Measurements from ENCODE around the gene TMEM271.
"Not testable (repeated sequence)": the region's sequence is repeated elsewhere in the genome, so short reads cannot be mapped to it uniquely, and the experiment has no call there.

Gene TMEM271

DNA sequence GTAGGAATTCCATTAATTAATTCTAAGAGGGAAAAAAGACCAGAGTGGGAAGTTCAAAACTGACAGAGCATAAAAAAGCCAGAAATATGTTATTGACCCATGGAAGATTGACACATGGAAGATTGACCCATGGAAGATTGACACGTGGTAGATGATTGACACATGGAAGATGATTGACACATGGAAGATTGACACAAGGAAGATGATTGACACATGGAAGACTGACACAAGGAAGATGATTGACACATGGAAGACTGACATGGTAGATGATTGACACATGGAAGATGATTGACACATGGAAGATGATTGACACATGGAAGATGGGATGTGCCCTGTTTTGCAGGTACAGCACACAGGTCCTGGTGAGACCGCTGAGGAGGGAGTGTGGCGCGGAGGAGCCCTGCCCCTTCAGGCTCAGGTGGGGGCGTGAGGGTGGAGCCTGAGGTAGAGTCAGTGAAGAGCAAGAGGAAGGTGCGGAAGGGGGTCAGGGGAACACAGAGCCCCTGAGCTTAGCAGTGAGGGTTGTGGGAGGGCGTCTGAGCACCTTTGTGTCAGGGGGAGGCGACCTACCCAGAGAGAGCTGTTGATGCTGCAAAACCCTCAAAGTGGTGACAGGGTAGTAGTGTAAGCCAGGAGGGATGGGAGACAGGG, 33.4 kb upstream of the TMEM271 start:
- DNase-seq (ENCODE audit: low read depth), result no peak

DNA sequence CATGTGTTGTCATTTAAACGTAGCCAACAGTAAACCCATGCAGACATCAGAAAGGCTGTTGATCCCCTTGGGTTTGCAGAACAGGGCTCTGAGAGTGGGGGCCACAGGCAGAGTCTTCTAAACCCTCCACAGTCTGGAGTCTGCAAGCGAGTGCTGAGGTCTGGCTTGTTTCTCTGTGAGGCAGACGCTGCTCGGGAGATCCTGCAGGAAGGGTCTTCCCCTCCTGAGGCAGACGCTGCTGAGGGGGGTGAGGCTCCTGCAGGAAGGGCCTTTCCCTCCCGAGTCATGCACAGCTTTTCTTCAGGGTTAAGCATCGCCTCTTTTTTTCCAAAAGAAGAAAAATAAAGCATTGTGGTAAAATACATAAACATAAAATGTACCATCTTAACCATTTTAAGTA, 32.1 kb upstream of the TMEM271 start:
- DNase-seq (ENCODE audit: low read depth), result no peak

DNA sequence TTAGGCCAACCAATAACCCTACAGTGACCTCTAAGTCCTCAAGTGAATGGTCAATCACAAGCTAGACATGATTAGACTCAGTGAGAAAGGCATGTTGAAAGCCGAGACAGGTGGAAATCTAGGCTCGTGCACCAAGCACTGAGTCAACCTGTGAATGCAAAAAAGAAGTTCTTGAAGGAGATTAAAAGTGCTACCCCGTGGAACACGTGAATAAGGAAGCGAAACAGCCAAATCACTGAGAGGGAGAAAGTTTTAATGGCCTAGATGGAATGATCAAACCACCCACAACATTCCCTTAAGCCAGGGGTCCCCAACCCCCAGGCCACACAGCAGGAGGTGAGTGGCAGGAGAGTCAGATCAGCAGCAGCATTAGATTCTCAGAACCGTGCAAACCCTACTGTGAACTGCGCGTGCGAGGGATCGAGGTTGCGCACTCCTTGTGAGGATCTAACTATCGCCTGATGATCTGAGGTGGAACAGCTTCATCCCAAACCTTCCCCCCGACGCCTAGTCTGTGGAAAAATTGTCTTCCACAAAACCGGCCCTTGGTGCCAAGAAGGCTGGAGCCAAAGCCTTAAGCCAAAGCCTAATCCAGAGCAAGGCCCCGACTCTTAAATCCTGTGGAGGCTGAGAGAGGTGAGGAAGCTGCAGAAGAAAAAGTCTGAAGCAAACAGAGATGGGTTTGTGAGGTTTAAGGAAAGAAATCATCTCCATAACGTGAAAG, 29.8 kb upstream of the TMEM271 start:
- no peak for DNase-seq (ENCODE audit: low read depth)

DNA sequence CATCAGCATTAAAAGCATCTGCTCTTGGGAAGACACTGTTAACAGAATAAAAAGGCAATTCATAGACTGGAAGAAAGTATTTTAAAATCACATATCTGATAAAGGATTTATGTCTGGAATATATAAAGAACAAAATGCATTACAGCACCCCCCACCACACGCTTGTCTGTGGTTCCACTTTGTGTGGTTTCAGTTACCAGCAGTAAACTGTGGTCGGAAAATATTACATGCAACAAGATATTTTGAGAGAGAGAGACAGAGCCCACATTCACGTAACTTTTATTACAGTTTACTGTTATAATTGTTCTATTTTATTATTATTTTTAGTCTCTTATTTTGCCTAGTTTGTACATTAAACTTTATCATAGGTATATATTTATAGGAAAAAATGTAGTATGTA, 28.0 kb upstream of the TMEM271 start:
- no peak for DNase-seq (ENCODE audit: low read depth)

DNA sequence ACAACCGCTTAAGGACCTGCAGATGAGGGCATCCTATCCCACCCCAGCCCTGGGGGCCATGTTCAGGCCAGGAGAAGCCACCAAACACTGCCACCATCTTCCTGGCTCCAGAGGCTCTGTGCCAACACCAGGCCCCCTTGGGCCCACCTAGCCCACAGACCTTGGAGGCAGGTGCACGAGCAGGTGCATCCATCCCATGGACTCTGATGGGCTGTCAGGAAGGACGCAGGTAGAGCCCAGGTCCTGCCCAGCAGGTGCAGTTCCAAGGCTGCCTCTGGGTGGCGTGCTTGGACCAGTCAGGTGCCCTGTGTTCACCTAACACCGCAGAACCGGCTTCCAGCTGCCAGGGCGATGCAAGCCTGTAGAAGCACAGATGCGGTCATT, 26.5 kb upstream of the TMEM271 start:
- DNase-seq (ENCODE audit: low read depth), result no peak

DNA sequence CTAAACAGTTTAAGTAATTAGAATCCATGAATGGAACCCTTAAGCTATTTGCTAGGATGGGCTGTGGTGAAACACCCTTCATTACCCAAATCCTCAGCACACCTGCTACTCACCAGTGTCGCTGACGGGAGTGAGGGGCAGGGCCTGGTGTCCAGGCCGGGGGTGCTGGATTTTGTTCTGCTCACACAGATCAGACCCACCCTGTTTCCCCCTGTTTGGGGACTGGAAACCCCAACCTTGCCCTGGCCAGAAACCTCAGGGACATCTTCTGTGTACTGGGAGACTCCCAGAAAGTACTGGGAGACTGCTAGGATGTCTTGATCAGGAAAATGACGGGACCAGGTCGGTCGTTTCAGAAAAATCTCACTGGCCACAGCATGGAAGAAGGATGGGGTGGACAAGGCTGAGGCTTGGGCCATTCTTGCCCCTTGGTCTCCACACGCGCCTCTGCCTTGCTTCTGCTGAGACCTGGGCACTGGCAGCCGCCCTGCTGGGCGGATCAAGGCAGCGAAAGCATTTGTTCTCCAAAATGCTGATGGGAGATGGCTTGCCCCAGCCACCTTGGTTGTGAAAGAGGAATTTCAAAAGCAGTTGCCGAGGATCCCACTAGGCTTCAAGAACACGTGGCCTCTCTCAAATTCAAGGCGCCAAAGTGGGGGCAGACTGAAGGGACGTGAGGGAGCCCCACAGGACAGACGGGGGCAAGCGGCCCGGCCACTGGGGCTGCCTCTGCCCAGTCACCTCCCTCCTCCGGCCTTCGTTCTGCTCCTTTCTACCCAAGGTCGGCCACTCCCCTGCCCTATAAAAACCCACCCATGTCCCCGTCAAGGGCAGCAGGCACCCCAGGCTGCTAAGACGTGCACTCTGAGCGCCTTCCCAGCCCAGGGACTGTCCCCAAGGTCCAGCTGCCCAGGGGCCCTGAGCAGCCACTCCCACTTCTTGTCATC, 25.8 kb upstream of the TMEM271 start:
- no peak for DNase-seq (ENCODE audit: low read depth)

DNA sequence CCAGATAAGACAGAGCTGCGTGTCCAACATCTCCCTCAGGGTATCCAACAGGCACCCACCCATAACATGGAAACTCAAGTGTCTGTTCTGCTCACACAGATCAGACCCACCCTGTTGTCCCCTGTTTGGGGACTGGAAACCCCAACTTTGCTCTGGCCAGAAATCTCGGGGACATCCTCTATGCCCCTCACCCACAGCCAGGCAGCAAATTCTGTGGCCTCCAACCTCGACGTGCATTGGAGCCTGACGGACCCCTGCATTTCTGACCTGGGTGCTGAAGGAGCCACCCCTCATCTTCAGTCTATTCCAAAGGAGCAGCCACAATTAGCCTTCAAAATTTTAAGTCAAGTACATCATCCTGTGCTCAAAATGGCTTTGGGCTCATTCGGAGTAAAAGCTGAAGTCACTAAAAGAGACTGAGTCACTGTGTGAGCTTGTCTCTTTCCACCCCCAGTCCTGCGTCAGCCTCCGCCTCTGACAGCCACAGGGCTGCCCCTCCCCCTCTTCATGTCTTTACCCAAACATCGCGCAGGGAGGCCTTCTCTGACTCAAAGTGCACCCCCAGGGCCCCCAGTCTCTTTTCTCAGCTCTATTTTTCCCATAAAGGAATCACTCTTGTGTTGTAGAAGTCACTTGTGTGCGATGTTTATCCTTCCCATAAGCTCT, 24.9 kb upstream of the TMEM271 start:
- DNase-seq (ENCODE audit: low read depth), result no peak

DNA sequence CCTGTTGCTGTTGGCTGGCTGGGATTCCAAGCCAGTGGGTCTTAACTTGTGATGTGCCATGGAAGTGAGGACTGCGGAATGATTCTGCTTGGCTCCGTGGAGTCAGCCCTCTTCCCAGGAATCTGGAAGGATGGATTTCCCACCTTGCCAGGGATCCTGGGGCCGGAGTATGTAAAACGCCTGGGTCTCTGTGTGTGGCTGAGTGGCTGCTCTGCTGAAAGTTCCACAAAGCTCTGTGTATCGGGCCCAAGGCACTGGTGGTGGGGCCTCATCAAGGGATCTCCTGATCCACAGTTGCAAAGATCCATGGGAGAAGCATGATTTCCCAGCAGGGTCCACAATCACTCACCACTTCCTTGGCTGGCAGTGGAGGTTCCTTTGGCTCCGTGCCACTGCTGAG, 24.1 kb upstream of the TMEM271 start:
- DNase-seq (ENCODE audit: low read depth), result no peak

DNA sequence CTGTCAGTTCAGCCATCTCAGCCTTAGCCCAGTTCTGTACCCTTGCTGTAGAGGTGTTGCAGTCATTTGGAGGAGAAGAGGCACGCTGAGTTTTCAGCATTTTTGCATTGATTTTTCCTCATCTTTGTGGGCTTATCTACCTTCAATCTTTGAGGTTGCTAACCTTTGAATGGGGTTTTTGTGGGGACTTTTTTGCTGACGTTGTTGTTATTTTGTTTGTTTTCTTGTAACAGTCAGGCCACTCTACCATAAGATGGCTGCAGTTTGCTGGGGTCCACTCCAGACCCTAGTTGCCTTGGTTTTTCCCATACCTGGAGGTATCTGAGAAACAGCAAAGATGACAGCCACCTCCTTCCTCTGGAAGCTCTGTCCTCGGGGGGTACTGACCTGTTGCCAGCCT, 22.8 kb upstream of the TMEM271 start:
- no peak for DNase-seq (ENCODE audit: low read depth)

DNA sequence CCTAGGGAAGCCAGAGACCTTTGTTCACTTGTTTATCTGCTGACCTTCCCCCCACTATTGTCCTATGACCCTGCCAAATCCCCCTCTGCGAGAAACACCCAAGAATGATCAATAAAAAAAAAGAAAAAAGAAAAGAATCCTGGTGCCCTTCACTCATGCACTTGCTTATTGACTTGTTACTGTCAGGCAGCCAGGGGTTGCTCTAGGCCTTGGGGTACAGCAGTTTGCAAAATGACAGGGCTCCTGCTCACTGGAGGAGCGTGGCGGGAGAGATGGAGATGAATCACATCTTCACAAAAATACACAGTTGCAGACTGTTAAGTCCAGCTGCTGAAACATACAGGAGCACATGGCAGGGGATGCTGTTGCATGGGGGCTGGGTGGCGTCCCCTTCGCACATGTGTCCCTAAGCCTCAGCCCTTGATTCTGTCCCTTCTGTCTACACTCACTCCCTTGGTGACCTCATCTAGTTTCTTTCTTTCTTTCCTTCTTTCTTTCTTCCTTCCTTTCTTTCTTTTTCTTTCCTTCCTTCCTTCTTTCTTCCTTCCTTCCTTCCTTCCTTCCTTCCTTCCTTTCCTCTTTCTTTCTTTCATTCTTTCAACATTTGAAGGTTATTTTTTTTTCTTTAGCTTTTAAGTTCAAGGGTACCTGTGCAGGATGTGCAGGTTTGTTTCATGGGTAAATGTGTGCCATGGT, 16.9 kb upstream of the TMEM271 start:
- DNase-seq (ENCODE audit: low read depth), result no peak

DNA sequence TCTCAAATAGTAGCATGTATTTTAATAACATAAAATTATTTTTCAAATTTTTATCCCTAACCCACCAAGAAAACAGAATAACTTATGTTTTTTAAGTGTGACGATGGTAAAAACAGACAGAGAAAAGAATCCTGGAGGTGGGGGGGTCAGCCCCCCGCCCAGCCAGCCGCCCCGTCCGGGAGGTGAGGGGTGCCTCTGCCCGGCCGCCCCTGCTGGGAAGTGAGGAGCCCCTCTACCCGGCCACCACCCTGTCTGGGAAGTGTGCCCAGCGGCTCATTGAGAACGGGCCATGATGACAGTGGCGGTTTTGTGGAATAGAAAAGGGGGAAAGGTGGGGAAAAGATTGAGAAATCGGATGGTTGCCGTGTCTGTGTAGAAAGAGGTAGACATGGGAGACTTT, 16.1 kb upstream of the TMEM271 start:
- DNase-seq (ENCODE audit: low read depth), result not testable (repeated sequence)

DNA sequence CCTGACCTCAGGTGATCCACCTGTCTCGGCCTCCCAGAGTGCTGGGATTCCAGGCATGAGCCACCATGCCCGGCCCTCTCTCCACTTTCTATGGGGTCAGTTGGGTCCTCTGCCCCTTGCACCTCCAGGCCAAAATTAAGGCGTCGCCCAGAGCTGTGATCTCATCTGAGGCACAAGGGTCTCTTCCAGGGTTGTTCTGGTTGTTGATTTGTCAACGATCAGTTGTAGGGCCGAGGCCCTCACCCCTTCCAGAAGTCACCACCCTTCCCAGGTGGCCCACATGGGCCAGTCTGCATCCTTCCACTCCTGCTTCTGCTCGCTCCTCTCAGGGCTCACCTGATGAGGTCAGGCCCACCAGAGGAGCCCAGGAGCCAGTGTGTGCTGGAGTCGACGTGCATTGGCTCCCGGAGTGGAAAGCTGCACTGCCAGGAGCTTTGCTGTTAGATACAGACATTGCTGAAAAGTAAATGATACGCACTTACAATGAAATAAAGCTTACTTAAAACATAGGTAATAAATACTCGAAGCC, 14.3 kb upstream of the TMEM271 start:
- no peak for DNase-seq (ENCODE audit: low read depth)

DNA sequence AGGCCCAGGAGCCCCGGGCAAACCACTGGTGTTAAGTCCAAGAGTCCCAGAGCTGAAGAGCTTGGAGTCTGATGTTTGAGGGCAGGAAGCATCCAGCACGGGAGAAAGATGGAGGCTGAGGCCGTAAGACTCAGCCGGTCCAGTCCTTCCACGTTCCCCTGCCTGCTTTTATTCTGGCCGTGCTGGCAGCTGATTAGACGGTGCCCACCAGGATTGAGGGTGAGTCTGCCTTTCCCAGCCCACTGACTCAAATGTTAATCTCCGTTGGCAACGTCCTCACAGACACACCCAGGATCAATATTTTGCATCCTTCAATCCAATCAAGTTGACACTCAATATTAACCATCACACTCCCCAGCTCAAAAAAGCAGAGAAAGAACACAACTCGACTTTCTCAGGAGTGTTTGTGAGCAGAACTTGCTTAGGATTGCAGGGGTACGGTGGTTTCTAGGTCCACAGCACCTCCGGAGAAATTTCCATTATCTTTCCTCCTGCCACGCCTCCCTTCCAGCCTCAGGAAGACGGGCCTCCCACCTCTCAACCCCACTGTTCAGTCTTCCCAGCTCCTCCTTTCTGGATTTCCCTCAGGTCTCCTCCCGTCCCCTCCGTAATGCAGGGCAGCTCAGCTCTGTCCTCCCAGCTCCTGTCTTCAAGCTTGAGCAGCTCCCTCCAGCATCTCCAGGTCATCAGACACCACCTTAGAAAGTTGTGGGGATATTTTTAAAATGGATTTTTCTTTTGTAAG, 13.3 kb upstream of the TMEM271 start:
- DNase-seq (ENCODE audit: low read depth), result no peak

DNA sequence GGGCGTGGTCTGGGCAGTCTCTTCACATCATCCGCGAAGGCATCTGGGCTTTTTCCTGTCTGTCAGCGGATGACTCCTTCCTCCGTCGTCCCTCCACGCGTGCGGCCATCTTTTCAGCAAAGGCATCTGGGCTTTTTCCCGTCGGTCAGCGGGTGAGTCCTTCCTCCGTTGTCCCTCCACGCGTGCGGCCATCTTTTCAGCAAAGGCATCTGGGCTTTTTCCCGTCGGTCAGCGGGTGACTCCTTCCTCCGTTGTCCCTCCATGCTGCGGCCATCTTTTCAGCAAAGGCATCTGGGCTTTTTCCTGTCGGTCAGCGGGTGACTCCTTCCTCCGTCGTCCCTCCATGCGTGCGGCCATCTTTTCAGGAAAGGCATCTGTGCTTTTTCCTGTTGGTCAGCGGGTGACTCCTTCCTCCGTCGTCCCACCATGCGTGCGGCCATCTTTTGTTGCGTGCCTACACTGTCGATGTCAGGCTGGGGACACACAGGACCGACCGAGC, 12.3 kb upstream of the TMEM271 start:
- no peak for DNase-seq (ENCODE audit: low read depth)

DNA sequence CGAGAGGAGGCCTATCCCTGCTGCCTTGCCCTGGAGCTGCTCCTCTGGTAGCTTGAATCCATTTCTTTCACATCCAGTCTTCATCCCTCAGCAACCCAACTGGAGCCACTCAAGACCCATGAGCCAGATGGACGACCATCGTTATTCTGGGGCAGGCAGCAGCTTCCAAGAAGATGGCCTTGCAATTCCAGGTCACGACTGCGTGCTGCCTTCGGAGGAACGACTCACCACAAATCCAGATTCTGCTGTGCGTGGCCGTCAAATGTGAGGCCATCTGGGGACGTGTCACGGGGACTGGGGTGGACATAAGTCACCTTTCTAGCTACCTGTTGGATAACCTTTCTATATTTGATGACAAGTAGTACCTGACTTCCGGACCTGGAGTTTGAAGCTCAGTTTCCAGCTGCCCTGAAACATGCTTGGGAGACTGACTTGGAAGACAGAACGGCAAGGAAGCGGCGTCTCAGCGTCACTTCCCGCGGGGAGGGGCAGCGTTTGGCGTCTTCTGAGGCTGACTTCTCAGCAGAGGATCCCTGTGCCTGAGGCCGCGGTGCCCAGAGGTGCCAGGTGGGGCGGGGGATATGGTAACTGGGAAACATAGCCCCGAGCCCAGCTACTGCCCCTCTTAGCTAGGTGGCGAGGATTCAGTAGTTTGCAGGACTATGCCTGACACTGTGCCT, 11.7 kb upstream of the TMEM271 start:
- no peak for DNase-seq (ENCODE audit: low read depth)

DNA sequence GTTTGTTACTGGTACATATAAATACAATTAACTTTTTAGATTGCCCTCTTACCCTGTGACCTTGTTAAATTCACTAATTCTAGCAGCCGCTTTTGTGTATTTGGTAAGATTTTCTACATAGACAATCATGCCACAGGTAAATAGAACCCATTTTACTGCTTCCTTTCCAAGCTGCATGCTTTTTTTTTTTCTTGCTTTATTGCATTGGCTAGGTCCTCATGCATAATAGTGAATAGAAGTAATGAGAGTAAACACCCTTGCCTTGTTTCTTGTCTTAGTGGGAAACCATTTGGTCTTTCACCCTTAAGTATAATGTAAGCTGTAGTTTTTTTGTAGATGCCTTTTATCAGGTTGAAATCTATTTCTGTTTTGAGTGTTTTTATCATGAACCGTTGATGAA, 7.7 kb upstream of the TMEM271 start:
- no peak for DNase-seq (ENCODE audit: low read depth)

DNA sequence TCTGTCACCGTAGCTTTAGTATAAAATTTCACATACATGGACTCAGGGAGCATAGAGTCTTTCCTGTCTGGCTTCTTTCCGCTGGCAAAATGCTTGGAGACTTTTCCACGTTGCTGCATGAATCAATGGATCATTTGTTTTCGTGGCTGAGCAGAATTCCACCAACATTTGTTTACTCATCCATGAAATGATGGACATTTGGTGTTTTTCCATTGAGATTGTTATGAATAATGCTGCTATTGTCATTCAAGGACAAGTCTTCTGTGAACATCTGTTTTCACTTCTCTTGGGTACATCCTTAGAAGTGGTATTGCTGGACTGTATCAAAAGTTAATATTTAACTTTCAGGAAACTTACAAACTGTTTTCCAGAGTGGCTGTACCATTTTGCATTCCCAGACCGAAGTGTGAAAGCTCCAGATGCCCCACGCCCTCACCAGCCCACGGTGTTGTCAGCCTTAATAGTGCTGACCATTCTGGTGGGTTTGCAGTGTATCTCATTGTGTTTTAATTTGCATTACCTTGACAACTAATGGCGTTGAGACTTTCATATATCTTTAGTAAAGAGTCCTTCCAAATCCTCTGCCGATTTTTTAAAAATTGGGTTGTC, 5.8 kb upstream of the TMEM271 start:
- no peak for DNase-seq (ENCODE audit: low read depth)

DNA sequence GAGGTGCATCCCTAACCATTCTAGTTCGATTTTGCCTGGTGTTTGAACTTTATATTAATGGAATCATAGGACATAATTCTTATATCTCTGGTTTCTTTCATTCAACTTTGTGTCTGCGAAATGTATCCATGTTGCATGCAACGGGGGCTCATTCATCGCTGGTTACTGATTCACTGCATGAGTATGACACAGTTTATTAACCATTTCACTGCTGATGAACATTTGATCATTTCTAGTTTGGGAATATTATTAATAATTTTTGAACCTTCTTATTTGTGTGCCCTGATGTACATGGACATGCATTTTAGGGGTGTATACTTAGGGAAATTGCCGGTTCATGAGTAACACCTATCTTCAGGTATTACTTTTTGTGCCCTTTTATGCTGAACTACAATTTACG, 5.1 kb upstream of the TMEM271 start:
- DNase-seq (ENCODE audit: low read depth), result no peak

DNA sequence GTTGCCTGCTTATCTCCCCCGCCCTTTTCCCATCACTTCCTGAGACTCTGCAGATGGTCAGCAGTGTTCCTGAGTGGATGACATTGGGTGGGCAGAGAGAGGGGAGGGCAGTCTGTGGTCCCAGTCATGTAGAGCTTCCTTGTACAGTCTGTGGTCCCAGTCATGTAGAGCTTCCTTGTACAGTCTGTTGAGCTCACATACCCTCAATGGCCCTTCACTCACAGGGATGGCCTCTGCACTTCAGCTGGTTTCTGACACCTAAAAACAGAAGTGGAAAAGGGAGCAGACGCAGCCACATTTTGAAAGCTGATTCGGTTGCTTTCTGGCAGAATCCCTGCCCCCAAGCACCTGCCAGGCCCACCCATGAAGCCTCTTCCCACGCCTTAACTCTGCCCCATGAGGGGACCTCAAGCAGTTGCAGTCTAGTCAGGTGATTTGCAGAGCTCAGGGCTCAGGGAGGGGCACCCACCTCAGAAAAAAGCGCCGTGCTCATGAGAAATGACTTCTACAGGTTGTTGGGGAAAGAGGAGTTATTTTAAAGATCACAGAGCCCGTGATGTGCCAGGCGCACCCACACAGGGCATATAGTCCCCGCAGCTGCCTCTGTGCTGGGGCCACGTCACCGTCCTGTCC, 3.6 kb upstream of the TMEM271 start:
- DNase-seq (ENCODE audit: low read depth), result no peak

All from GM04504 (cell line).